ENCODE measurements around the gene GRIA3.

GRCh38 chrX:123282241-123282640, 98.2 kb downstream of the GRIA3 start:
- no peak for TF ChIP-seq POLR2A (IDR thresholded peaks at IDR 0.05; ENCODE audit: low read length)
- TF ChIP-seq GATA1 (IDR thresholded peaks at IDR 0.05; ENCODE audit: low read depth, low read length), result no peak
